ENCODE results near the gene CDK12. TPM values are rescaled to one million over a fixed set of nuclear protein-coding genes. Genes with fewer than 3 reads are reported as not detected.

The CDK12 gene
- total RNA-seq, 4 donors from 2014 or later = 46.1 to 71.6 (median 50.6) TPM

GRCh38 chr17:39547713-39548478 is 86.6 kb downstream of the CDK12 start:
- intact Hi-C loops (cut with DNase I) = loop anchor here (5.0 kb wide), 1 partner anchor 74 kb away; no protein-coding TSS in a partner anchor
- TF ChIP-seq POLR2A (IDR thresholded peaks at IDR 0.05) = no peak
- TF ChIP-seq CTCF (IDR thresholded peaks at IDR 0.05) = peak; percentile 64 to 88 (median 72)
- Histone ChIP-seq H3K4me1 (peaks cover 0 to 4% of the 10 kb centered on the region in 2 donors), H3K4me3 (replicated peaks in 1 of 3) (no peak overlapping the region), H3K36me3 (peaks cover 3 to 15% of the 10 kb centered on the region in 2 donors), H3K9me3 (no peaks in the 10 kb centered on the region), H3K27me3 (no peaks in the 10 kb centered on the region), H3K27ac (no peak overlapping the region)
- peak; percentile 50 to 55 for DNase-seq
- WGBS, 2 donors = 33 to 41% methylated on average over 4 to 5 of the region's 5 CpGs

- no peak for DNase-seq
- Histone ChIP-seq H3K27me3 (no peaks in the 10 kb centered on the region), H3K4me3 (replicated peaks in 1 of 3) (no peak overlapping the region), H3K9me3 (no peaks in the 10 kb centered on the region), H3K4me1 (no peaks in the 10 kb centered on the region), H3K27ac (no peak overlapping the region), H3K36me3 (peaks cover 10 to 15% of the 10 kb centered on the region in 2 donors)
- intact Hi-C loops (cut with DNase I) = loop anchor here (5.0 kb wide), 1 partner anchor 74 kb away; no protein-coding TSS in a partner anchor
- TF ChIP-seq CTCF (IDR thresholded peaks at IDR 0.05) = no peak
- TF ChIP-seq POLR2A (IDR thresholded peaks at IDR 0.05) = no peak
- 79 to 80% methylated on average over 5 to 7 of the region's 7 CpGs for WGBS, 2 donors
These were observed 87.4 kb downstream of the CDK12 start for GRCh38 chr17:39548494-39549225.

GRCh38 chr17:39549747-39550573 is 88.7 kb downstream of the CDK12 start:
- Histone ChIP-seq H3K4me3 (replicated peaks in 1 of 3) (no peak overlapping the region), H3K27me3 (no peaks in the 10 kb centered on the region), H3K36me3 (peaks cover 10 to 13% of the 10 kb centered on the region in 2 donors), H3K27ac (no peak overlapping the region), H3K4me1 (no peaks in the 10 kb centered on the region), H3K9me3 (no peaks in the 10 kb centered on the region)
- 90 to 91% methylated on average over 6 of the region's 6 CpGs for WGBS, 2 donors
- no peak for DNase-seq
- TF ChIP-seq POLR2A (IDR thresholded peaks at IDR 0.05) (no peak), CTCF (IDR thresholded peaks at IDR 0.05) (no peak)
- intact Hi-C loops (cut with DNase I) = loop anchor here (5.0 kb wide), 1 partner anchor 72 kb away; no protein-coding TSS in a partner anchor

- no peaks in the 10 kb centered on the region for H3K4me1 ChIP-seq
- H3K36me3 ChIP-seq = peaks cover 10 to 20% of the 10 kb centered on the region in 2 donors
- no peaks in the 10 kb centered on the region for H3K27me3 ChIP-seq
- no peak overlapping the region for H3K4me3 ChIP-seq (replicated peaks in 1 of 3)
- H3K9me3 ChIP-seq = no peaks in the 10 kb centered on the region
- TF ChIP-seq CTCF (IDR thresholded peaks at IDR 0.05) = no peak
- TF ChIP-seq POLR2A (IDR thresholded peaks at IDR 0.05) = no peak
- no peak for DNase-seq
- 82 to 87% methylated on average over 1 of the region's 1 CpG for WGBS, 2 donors
- intact Hi-C loops (cut with DNase I) = no loop called here
- no peak overlapping the region for H3K27ac ChIP-seq
These were observed 90.6 kb downstream of the CDK12 start for GRCh38 chr17:39551879-39552278.
